B cell (primary cell): ENCODE measurements around the gene TAX1BP3. TPM values are rescaled to one million over a fixed set of nuclear protein-coding genes. Genes with fewer than 3 reads are reported as not detected.

Experiments
- ATAC-seq: fragments of 200-7000 bp; cut with Tn5 transposase; one replicate; pipeline ENCODE4 v1.10.0; 2021; ENCODE audit warnings: low read depth, mild to moderate bottlenecking, moderate number of reproducible peaks, moderate library complexity
- CTCF ChIA-PET: fragments of 350-600 bp; sonication (Branson Sonifier 250); formaldehyde crosslinking; loops from one replicate; lab custom pipeline; 2021; ENCODE audit warnings: antibody characterized with exemption, inconsistent platforms; lab: Charles Lee
- POLR2A ChIA-PET: fragments of 350-600 bp; sonication (Branson Sonifier 250); formaldehyde crosslinking; loops from one replicate; lab custom pipeline; 2021; ENCODE audit warnings: antibody characterized with exemption; lab: Charles Lee
- DNase-seq: peaks from one replicate; pipeline ENCODE4 v3.0.0; 2013
- H2AFZ ChIP-seq: 2 replicates; pipeline ENCODE4 v1.6.1; 2012; ENCODE audit warnings: mild to moderate bottlenecking, low read depth, low read length; ENCODE audit not compliant: insufficient read depth, poor library complexity, severe bottlenecking
- H3K27ac ChIP-seq, 2 donors: 1 replicate in 1 of 2; 2 replicates in 1 of 2; pipeline ENCODE4 v1.5.1; 2012 to 2013; ENCODE audit warnings: low read length in 2 of 2, mild to moderate bottlenecking in 2 of 2, moderate library complexity in 1 of 2
- H3K27me3 ChIP-seq, 4 experiments: fragments of 200-600 bp in 1 of 4; sonication (generic) in 1 of 4; replicated peaks in 1 of 4; 1 replicate in 2 of 4; 2 replicates in 2 of 4; pipeline versions ENCODE4 v1.6.1 to v1.7.0; 2013 to 2016; ENCODE audit warnings: low read length in 3 of 4, mild to moderate bottlenecking in 2 of 4, mixed read lengths in 1 of 4, moderate library complexity in 1 of 4; ENCODE audit not compliant: insufficient read depth in 4 of 4, control insufficient read depth in 3 of 4; ENCODE audit errors: control extremely low read depth in 1 of 4
- H3K36me3 ChIP-seq, 2 experiments: replicated peaks in 1 of 2; 1 replicate in 1 of 2; 2 replicates in 1 of 2; pipeline versions ENCODE4 v1.6.1 to v1.7.1; 2013; ENCODE audit warnings: low read length in 1 of 2; ENCODE audit not compliant: insufficient read depth in 2 of 2, control insufficient read depth in 1 of 2; ENCODE audit errors: control extremely low read depth in 1 of 2, extremely low read depth in 1 of 2
- H3K4me1 ChIP-seq, 2 donors: fragments of 200-600 bp in 1 of 2; sonication (generic) in 1 of 2; 1 replicate in 1 of 2; 2 replicates in 1 of 2; pipeline versions ENCODE4 v1.5.1 to v1.6.1; 2013 to 2017; ENCODE audit warnings: low read length in 2 of 2; ENCODE audit not compliant: control insufficient read depth in 2 of 2, insufficient read depth in 2 of 2
- H3K4me2 ChIP-seq: replicated peaks from 2 replicates; pipeline ENCODE3; 2012; ENCODE audit warnings: mild to moderate bottlenecking, low read depth, low read length; ENCODE audit not compliant: poor library complexity, severe bottlenecking
- H3K4me3 ChIP-seq, 5 experiments: fragments of 200-600 bp in 1 of 5; sonication (generic) in 1 of 5; 1 replicate in 3 of 5; 2 replicates in 2 of 5; pipeline versions ENCODE4 v1.5.1 to v1.7.0; 2011 to 2016; ENCODE audit warnings: low read length in 4 of 5, mild to moderate bottlenecking in 4 of 5, low read depth in 2 of 5, control low read depth in 1 of 5, moderate library complexity in 1 of 5; ENCODE audit not compliant: insufficient read depth in 1 of 5; ENCODE audit errors: control extremely low read depth in 1 of 5, extremely low read depth in 1 of 5
- H3K79me2 ChIP-seq: fragments of 200-600 bp; sonication (generic); one replicate; pipeline ENCODE4 v1.6.0; 2016; ENCODE audit warnings: low read length; ENCODE audit not compliant: control insufficient read depth, insufficient read depth
- H3K9ac ChIP-seq: fragments of 200-600 bp; sonication (generic); 2 replicates; pipeline ENCODE4 v1.6.1; 2017; ENCODE audit warnings: mild to moderate bottlenecking, low read length, moderate library complexity
- H3K9me3 ChIP-seq, 3 donors: one replicate each; pipeline versions ENCODE4 v1.6.1 to v1.7.1; 2013; ENCODE audit warnings: low read length in 2 of 3; ENCODE audit not compliant: control insufficient read depth in 2 of 3, insufficient read depth in 1 of 3; ENCODE audit errors: control extremely low read depth in 1 of 3
- H4K20me1 ChIP-seq: 2 replicates; pipeline ENCODE4 v1.6.0; 2012; ENCODE audit warnings: mild to moderate bottlenecking, low read length; ENCODE audit not compliant: insufficient read depth, control insufficient read depth, poor library complexity, severe bottlenecking
- H3K27ac Mint-ChIP-seq: one replicate; pipeline ENCODE4 v1.8.0; 2021; ENCODE audit warnings: mixed read lengths
- H3K27me3 Mint-ChIP-seq: one replicate; pipeline ENCODE4 v1.8.0; 2021; ENCODE audit warnings: mixed read lengths
- H3K4me1 Mint-ChIP-seq: one replicate; pipeline ENCODE4 v1.8.0; 2021; ENCODE audit warnings: mixed read lengths
- H3K4me3 Mint-ChIP-seq: one replicate; pipeline ENCODE4 v1.8.0; 2021; ENCODE audit warnings: mixed read lengths
- H3K9me3 Mint-ChIP-seq: one replicate; pipeline ENCODE4 v1.8.0; 2022; ENCODE audit warnings: mixed read lengths; ENCODE audit not compliant: insufficient read depth
- CTCF ChIP-seq: fragments of 200-600 bp; IDR thresholded peaks from one replicate; pipeline ENCODE4 v1.8.0; 2022; ENCODE audit warnings: antibody characterized with exemption, mild to moderate bottlenecking
- EZH2 ChIP-seq: IDR thresholded peaks from 2 replicates; pipeline ENCODE4 v1.6.1; 2012; ENCODE audit warnings: borderline replicate concordance, low read depth, mild to moderate bottlenecking, moderate library complexity, low read length; ENCODE audit not compliant: insufficient read depth, poor library complexity, severe bottlenecking
- WGBS: methylation state at CpG from one replicate; pipeline ENCODE4 v1.1.5; 2013; ENCODE audit warnings: missing lambda C conversion rate; ENCODE audit not compliant: insufficient coverage; 5-methylcytosine and 5-hydroxymethylcytosine counted together
- intact Hi-C: fragments of 100-400 bp; cut with micrococcal nuclease; formaldehyde crosslinking; loops from one replicate; pipeline ENCODE4 v1.10.0; 2022
- polyA plus RNA-seq: library from polyadenylated mRNA; depleted of rRNA; stranded (reverse); fragments of >200 nt; gene quantifications from 2 replicates; pipeline ENCODE4 v1.2.3, GENCODE V29; 2012
- total RNA-seq, 2 donors: library from RNA; stranded (reverse); fragments of 120-200 nt in 1 of 2; gene quantifications; 1 replicate in 1 of 2; 2 replicates in 1 of 2; pipeline versions ENCODE4 v1.2.3 to v1.2.4, GENCODE V29; 2013 to 2022

TAX1BP3 gene
- total and polyA plus RNA-seq, 2 donors (not counting 1 experiment from before 2014, with no cell fraction given): 17.7 to 22.1 TPM

GRCh38 chr17:3657874-3658783 is 10.2 kb downstream of the TAX1BP3 start:
- H4K20me1 ChIP-seq: no peaks in the 10 kb centered on the region
- WGBS: 92% methylated on average over 37 of the region's 42 CpGs
- Mint-ChIP-seq H3K27ac (no peak overlapping the region), H3K27me3 (no peaks in the 10 kb centered on the region), H3K4me3 (no peak overlapping the region), H3K4me1 (peaks cover 2% of the 10 kb centered on the region), H3K9me3 (no peaks in the 10 kb centered on the region)
- CTCF ChIA-PET: no interaction called here
- H3K9ac ChIP-seq: no peak overlapping the region
- H3K4me1 ChIP-seq: peaks cover 0 to 4% of the 10 kb centered on the region in 2 donors
- no peaks in the 10 kb centered on the region for H3K27me3 ChIP-seq
- no peak overlapping the region for H3K4me2 ChIP-seq
- H3K4me3 ChIP-seq: no peak overlapping the region
- ATAC-seq (peak; percentile 17), DNase-seq (no peak)
- H2AFZ ChIP-seq: no peak overlapping the region
- no peak overlapping the region for H3K27ac ChIP-seq
- H3K9me3 ChIP-seq: no peaks in the 10 kb centered on the region
- no peaks in the 10 kb centered on the region for H3K79me2 ChIP-seq
- TF ChIP-seq EZH2 (no peak), CTCF (no peak)
- POLR2A ChIA-PET: interaction anchor here (0.6 to 0.7 kb wide), 2 partner anchors 9 to 362 kb away, joined by 6 to 8 read pairs; no protein-coding TSS in a partner anchor
- peaks cover 0 to 3% of the 10 kb centered on the region in 2 experiments for H3K36me3 ChIP-seq
- intact Hi-C loops: no loop called here

GRCh38 chr17:3657588-3657869 is 10.8 kb downstream of the TAX1BP3 start:
- no peaks in the 10 kb centered on the region for H3K9me3 Mint-ChIP-seq
- no peak for ATAC-seq
- no peaks in the 10 kb centered on the region for H3K27me3 Mint-ChIP-seq

More at GRCh38 chr17:3657588-3657869, 10.8 kb downstream of the TAX1BP3 start:
- Histone ChIP-seq H3K4me1 (peaks cover 0 to 4% of the 10 kb centered on the region in 2 donors), H4K20me1 (no peaks in the 10 kb centered on the region), H2AFZ (no peak overlapping the region), H3K27ac (no peak overlapping the region), H3K4me3 (no peak overlapping the region), H3K36me3 (peaks cover 0 to 3% of the 10 kb centered on the region in 2 experiments), H3K27me3 (no peaks in the 10 kb centered on the region), H3K79me2 (no peaks in the 10 kb centered on the region), H3K9ac (no peak overlapping the region), H3K9me3 (no peaks in the 10 kb centered on the region), H3K4me2 (no peak overlapping the region)
- no peak for DNase-seq
- WGBS: 93% methylated on average over 7 of the region's 7 CpGs
- intact Hi-C loops: no loop called here
- TF ChIP-seq CTCF (no peak), EZH2 (no peak)
- ChIA-PET POLR2A (no interaction called here), CTCF (no interaction called here)
- H3K4me1 Mint-ChIP-seq: peaks cover 2% of the 10 kb centered on the region
- H3K4me3 Mint-ChIP-seq: no peak overlapping the region
- H3K27ac Mint-ChIP-seq: no peak overlapping the region
